PC-3 (cell line): Measurements from ENCODE around the gene DPP8. TPM values are rescaled to one million over a fixed set of nuclear protein-coding genes. Genes with fewer than 3 reads are reported as not detected.
"Not testable (repeated sequence)": the region's sequence is repeated elsewhere in the genome, so short reads cannot be mapped to it uniquely, and the experiment has no call there.

ENCODE experiments used
- ATAC-seq: fragments of 200-7000 bp; cut with Tn5 transposase; 2 replicates; pipeline ENCODE4 v1.9.1; 2020; ENCODE audit warnings: mild to moderate bottlenecking, moderate library complexity
- BruUV-seq: library from RNA; stranded (reverse); fragments of 400-500 nt; replicated peaks from 2 replicates; lab custom pipeline; 2021; lab: Mats Ljungman, UMichigan
- CTCF ChIA-PET: fragments of 300-600 bp; sonication (Branson Sonifier 250); formaldehyde crosslinking; loops from one replicate; lab custom pipeline; 2022; ENCODE audit warnings: antibody characterized with exemption; lab: Charles Lee
- POLR2A ChIA-PET: fragments of 300-600 bp; sonication (Branson Sonifier 250); formaldehyde crosslinking; loops from one replicate; lab custom pipeline; 2022; ENCODE audit warnings: antibody characterized with exemption; ENCODE audit not compliant: unreplicated experiment; lab: Charles Lee
- DNase-seq: peaks from one replicate; pipeline ENCODE4 v3.0.0-alpha.2; 2015
- H2AFZ ChIP-seq: fragments of 300-600 bp; sonication (generic); 2 replicates; pipeline ENCODE4 v1.6.0; 2016; ENCODE audit warnings: antibody characterized with exemption, low read length
- H3F3A ChIP-seq: fragments of 300-600 bp; sonication (generic); one replicate; pipeline ENCODE4 v1.6.0; 2017; ENCODE audit warnings: antibody characterized with exemption, low read length, control low read depth, mild to moderate bottlenecking; ENCODE audit not compliant: unreplicated experiment
- H3K27ac ChIP-seq: fragments of 300-600 bp; sonication (generic); 2 replicates; pipeline ENCODE4 v1.5.1; 2016; ENCODE audit warnings: mild to moderate bottlenecking, low read length
- H3K27me3 ChIP-seq: fragments of 300-600 bp; sonication (generic); 2 replicates; pipeline ENCODE4 v1.6.1; 2016; ENCODE audit warnings: low read length, mixed read lengths
- H3K36me3 ChIP-seq: fragments of 300-600 bp; sonication (generic); 2 replicates; pipeline ENCODE4 v1.6.1; 2016; ENCODE audit warnings: low read depth, mixed run types, low read length, mixed read lengths
- H3K4me1 ChIP-seq: fragments of 300-600 bp; sonication (generic); 2 replicates; pipeline ENCODE4 v1.5.1; 2016; ENCODE audit warnings: low read length; ENCODE audit not compliant: insufficient read depth
- H3K4me2 ChIP-seq: fragments of 300-600 bp; sonication (generic); 2 replicates; pipeline ENCODE4 v1.6.0; 2016; ENCODE audit warnings: low read length
- H3K4me3 ChIP-seq: fragments of 300-600 bp; sonication (generic); 2 replicates; pipeline ENCODE4 v1.5.1; 2016; ENCODE audit warnings: mild to moderate bottlenecking, low read length, mixed read lengths
- H3K79me2 ChIP-seq: fragments of 300-600 bp; sonication (generic); 2 replicates; pipeline ENCODE4 v1.6.1; 2017; ENCODE audit warnings: low read length, mixed read lengths
- H3K9ac ChIP-seq: fragments of 300-600 bp; sonication (generic); 2 replicates; pipeline ENCODE4 v1.6.0; 2016; ENCODE audit warnings: mild to moderate bottlenecking, low read length
- H3K9me2 ChIP-seq: fragments of 300-600 bp; sonication (generic); replicated peaks from 2 replicates; pipeline ENCODE4 v1.6.1; 2016; ENCODE audit warnings: mixed run types, low read length, mixed read lengths
- H3K9me3 ChIP-seq: fragments of 300-600 bp; sonication (generic); 2 replicates; pipeline ENCODE4 v1.6.1; 2016; ENCODE audit warnings: low read length, mixed read lengths
- H4K20me1 ChIP-seq: fragments of 300-600 bp; sonication (generic); 2 replicates; pipeline ENCODE4 v1.6.1; 2016; ENCODE audit warnings: low read length, mixed read lengths
- EZH2 ChIP-seq: fragments of 300-600 bp; sonication (generic); IDR thresholded peaks from one replicate; pipeline ENCODE4 v1.6.1; 2017; ENCODE audit warnings: antibody characterized with exemption, mild to moderate bottlenecking, low read length; ENCODE audit not compliant: unreplicated experiment
- EZH2phosphoT487 ChIP-seq: fragments of 300-600 bp; sonication (generic); IDR thresholded peaks from 2 replicates; pipeline ENCODE4 v1.6.1; 2018; ENCODE audit warnings: mild to moderate bottlenecking, antibody characterized with exemption, low read length, borderline replicate concordance
- intact Hi-C: fragments of 100-400 bp; cut with micrococcal nuclease; formaldehyde crosslinking; loops from 2 replicates; pipeline ENCODE4 v1.9.0; 2023
- total RNA-seq: library from RNA; depleted of rRNA; stranded (reverse); fragments of >200 nt; gene quantifications from 2 replicates; pipeline ENCODE4 v1.2.3, GENCODE V29; 2014
- TF ChIP-seq, protein P1 (sequence below): fragments of 300-600 bp; sonication (generic); conservative IDR thresholded peaks from 2 replicates; pipeline ENCODE4 v1.5.1; 2017; ENCODE audit warnings: antibody characterized with exemption, low read depth, mild to moderate bottlenecking, low read length

Gene DPP8
- total RNA-seq, 1 experiment from 2014 or later = 20.6 TPM

DNA sequence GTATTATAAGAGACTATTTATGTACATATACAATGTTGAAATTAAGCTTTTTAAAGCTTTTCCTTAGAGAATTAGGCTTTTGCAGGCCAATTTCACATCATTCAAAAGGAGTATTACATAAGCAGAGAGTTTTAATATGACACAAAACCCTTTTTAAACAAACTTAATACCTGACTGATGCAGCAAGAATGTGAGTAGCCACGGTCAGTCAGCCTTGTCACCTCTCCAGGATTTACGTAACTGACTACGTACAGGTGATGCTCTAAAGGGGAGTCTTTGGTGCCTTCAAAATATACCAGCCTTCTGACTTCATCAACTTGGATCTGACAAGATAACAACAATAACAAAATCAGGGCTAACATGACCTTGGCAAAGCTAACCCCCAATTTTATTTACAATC lies 50.6 kb downstream of the DPP8 start:
- H3K4me2 ChIP-seq = no peak overlapping the region
- peaks cover 7% of the 10 kb centered on the region; the same call in 1 of the 2 replicates for H3K4me1 ChIP-seq
- DNase-seq = peak; percentile 37
- peak; percentile 33; the same call in 1 of the 2 replicates for ATAC-seq
- CTCF ChIA-PET = no interaction called here
- intact Hi-C loops = no loop called here
- no peaks in the 10 kb centered on the region for H4K20me1 ChIP-seq
- TF ChIP-seq, protein P1, sequence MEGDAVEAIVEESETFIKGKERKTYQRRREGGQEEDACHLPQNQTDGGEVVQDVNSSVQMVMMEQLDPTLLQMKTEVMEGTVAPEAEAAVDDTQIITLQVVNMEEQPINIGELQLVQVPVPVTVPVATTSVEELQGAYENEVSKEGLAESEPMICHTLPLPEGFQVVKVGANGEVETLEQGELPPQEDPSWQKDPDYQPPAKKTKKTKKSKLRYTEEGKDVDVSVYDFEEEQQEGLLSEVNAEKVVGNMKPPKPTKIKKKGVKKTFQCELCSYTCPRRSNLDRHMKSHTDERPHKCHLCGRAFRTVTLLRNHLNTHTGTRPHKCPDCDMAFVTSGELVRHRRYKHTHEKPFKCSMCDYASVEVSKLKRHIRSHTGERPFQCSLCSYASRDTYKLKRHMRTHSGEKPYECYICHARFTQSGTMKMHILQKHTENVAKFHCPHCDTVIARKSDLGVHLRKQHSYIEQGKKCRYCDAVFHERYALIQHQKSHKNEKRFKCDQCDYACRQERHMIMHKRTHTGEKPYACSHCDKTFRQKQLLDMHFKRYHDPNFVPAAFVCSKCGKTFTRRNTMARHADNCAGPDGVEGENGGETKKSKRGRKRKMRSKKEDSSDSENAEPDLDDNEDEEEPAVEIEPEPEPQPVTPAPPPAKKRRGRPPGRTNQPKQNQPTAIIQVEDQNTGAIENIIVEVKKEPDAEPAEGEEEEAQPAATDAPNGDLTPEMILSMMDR = no peak
- no peak for TF ChIP-seq EZH2
- no peak for TF ChIP-seq EZH2phosphoT487
- H3F3A ChIP-seq = no peaks in the 10 kb centered on the region
- H3K9me2 ChIP-seq = no peaks in the 10 kb centered on the region
- H3K27me3 ChIP-seq = no peaks in the 10 kb centered on the region
- H3K27ac ChIP-seq = no peak overlapping the region
- H3K9me3 ChIP-seq = no peaks in the 10 kb centered on the region
- H3K9ac ChIP-seq = no peak overlapping the region
- peaks cover 9% of the 10 kb centered on the region for H3K36me3 ChIP-seq
- no peak overlapping the region for H2AFZ ChIP-seq
- no peak overlapping the region for H3K4me3 ChIP-seq
- BruUV-seq = no TSS peak
- no peaks in the 10 kb centered on the region for H3K79me2 ChIP-seq
- POLR2A ChIA-PET = no interaction called here

DNA sequence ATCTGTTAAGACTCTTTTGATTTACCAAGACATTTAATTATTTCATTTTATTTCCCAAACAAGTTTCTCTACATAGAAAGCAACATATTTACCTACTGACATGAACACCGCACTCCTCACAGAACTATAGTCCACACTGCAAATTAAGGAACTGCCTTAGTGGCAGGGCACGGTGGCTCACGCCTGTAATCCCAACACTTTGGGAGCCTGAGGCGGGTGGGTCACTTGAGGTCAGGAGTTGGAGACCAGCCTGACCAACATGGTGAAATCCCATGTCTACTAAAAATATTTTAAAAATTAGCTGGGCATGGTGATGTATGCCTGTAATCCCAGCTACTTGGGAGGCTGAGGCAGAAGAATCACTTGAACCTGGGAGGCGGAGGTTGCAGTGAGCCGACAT lies 54.4 kb downstream of the DPP8 start:
- H3F3A ChIP-seq, H3K27ac ChIP-seq, H4K20me1 ChIP-seq, BruUV-seq, H3K36me3 ChIP-seq, intact Hi-C loops, H3K9me3 ChIP-seq, POLR2A ChIA-PET, ATAC-seq, DNase-seq, H3K4me1 ChIP-seq, H3K4me2 ChIP-seq, H2AFZ ChIP-seq, H3K9me2 ChIP-seq, CTCF ChIA-PET, H3K9ac ChIP-seq, H3K79me2 ChIP-seq, H3K27me3 ChIP-seq, H3K4me3 ChIP-seq: not testable (repeated sequence)

DNA sequence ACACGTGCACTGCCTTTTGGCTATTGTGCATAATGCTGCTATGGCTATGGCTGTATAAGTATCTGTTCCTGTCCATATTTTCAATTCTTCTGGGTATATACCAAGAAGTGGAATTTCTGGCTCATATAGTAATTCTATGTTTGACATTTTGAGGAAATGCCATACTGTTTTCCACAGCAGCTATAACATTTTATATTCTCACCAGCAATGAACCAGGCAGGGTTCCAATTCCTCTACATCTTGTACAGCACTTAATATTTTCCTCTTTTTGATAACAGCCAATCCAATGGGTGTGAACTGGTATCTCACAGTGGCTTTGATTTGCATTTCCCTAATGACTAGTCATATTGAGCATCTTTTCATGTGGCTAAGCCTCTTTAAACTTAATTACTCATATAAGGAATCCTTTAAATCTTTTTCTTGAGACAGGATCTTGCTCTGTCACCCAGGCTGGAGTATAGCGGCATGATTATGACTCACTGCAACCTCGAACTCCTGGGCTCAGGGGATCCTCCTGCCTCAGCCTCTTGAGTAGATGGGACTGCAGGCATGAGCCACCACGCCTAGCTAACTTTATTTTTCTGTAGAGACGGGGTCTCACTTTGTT lies 56.6 kb downstream of the DPP8 start:
- POLR2A ChIA-PET = no interaction called here
- no peaks in the 10 kb centered on the region for H3K9me2 ChIP-seq

DNA sequence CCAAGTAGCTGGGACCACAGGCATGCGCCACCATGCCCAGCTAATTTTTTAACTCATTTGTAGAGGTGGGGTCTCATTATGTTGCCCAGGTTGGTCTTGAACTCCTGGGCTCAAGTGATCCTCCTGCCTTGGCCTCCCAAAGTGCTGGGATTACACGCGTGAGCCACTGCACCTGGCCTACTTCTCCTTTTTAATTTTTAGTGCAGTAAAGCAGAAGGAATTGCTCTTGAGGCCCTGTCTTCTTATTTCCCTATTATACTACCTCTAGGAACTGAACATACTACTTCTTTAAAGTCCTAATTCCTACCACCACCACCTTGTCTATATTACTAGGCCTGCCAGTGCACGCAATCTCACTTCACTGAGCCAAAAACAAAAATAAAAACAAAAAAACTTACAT lies 62.2 kb downstream of the DPP8 start:
- H3K36me3 ChIP-seq = peaks cover 13% of the 10 kb centered on the region; the same call in 1 of the 2 replicates
- H3K9ac ChIP-seq, intact Hi-C loops, H3F3A ChIP-seq, H3K79me2 ChIP-seq, H3K9me2 ChIP-seq, H3K4me3 ChIP-seq, POLR2A ChIA-PET, H3K4me2 ChIP-seq, H4K20me1 ChIP-seq, H3K27me3 ChIP-seq, ATAC-seq, DNase-seq, H3K27ac ChIP-seq, BruUV-seq, H3K9me3 ChIP-seq, H3K4me1 ChIP-seq, H2AFZ ChIP-seq, CTCF ChIA-PET: not testable (repeated sequence)

More for the DNA sequence above, 56.6 kb downstream of the DPP8 start:
- Histone ChIP-seq H3K9ac (no peak overlapping the region), H3K4me3 (no peak overlapping the region), H3F3A (no peaks in the 10 kb centered on the region), H2AFZ (no peak overlapping the region), H3K9me3 (no peaks in the 10 kb centered on the region), H3K4me2 (no peak overlapping the region), H3K36me3 (peaks cover 3% of the 10 kb centered on the region), H4K20me1 (no peaks in the 10 kb centered on the region), H3K4me1 (no peaks in the 10 kb centered on the region), H3K27ac (no peak overlapping the region), H3K27me3 (no peaks in the 10 kb centered on the region), H3K79me2 (no peaks in the 10 kb centered on the region)
- no peak for ATAC-seq
- no peak for DNase-seq
- BruUV-seq = no TSS peak
- CTCF ChIA-PET = no interaction called here
- TF ChIP-seq, protein P1 = no peak
- TF ChIP-seq EZH2phosphoT487 = no peak
- no peak for TF ChIP-seq EZH2
- intact Hi-C loops = no loop called here
